ENCODE measurements around the gene OBP2A.

The OBP2A gene

GRCh38 chr9:135581636-135582426 is 35.9 kb downstream of the OBP2A start:
- CTCF ChIA-PET, result no interaction called here
- DNase-seq (ENCODE audit: extremely low spot score), result no peak
- TF ChIP-seq NFRKB (IDR thresholded peaks at IDR 0.05) (no peak), FOXA1 (IDR thresholded peaks at IDR 0.05) (no peak)
- POLR2A ChIA-PET, result no interaction called here

- no peak for TF ChIP-seq FOXK2 (IDR thresholded peaks at IDR 0.05)
- TF ChIP-seq LEF1 (IDR thresholded peaks at IDR 0.05; ENCODE audit: borderline replicate concordance), result no peak
- no peak for TF ChIP-seq NFRKB (IDR thresholded peaks at IDR 0.05)
- TF ChIP-seq SP1 (IDR thresholded peaks at IDR 0.05), result no peak
- TF ChIP-seq ELF4 (IDR thresholded peaks at IDR 0.05), result no peak
- no peak for TF ChIP-seq L3MBTL2 (conservative IDR thresholded peaks at IDR 0.05)
- no peak for TF ChIP-seq CTBP1 (IDR thresholded peaks at IDR 0.05; ENCODE audit: borderline replicate concordance)
- no peak for TF ChIP-seq ZNF384 (IDR thresholded peaks at IDR 0.05)
- TF ChIP-seq HDGF (IDR thresholded peaks at IDR 0.05; ENCODE audit: borderline replicate concordance), result no peak
- ChIA-PET CTCF (no interaction called here), POLR2A (no interaction called here)
- no peak for DNase-seq (ENCODE audit: extremely low spot score)
These were observed 36.6 kb downstream of the OBP2A start for GRCh38 chr9:135582541-135582940.

GRCh38 chr9:135582966-135583687 is 37.2 kb downstream of the OBP2A start:
- TF ChIP-seq FOXK2 (IDR thresholded peaks at IDR 0.05) (no peak), ZNF384 (IDR thresholded peaks at IDR 0.05) (no peak), BHLHE40 (IDR thresholded peaks at IDR 0.05; ENCODE audit: borderline replicate concordance) (no peak), L3MBTL2 (conservative IDR thresholded peaks at IDR 0.05) (no peak), CTBP1 (IDR thresholded peaks at IDR 0.05; ENCODE audit: borderline replicate concordance) (no peak), ELF4 (IDR thresholded peaks at IDR 0.05) (no peak), NFRKB (IDR thresholded peaks at IDR 0.05) (no peak), SUZ12 (IDR thresholded peaks at IDR 0.05) (no peak), LEF1 (IDR thresholded peaks at IDR 0.05; ENCODE audit: borderline replicate concordance) (no peak), TARDBP (IDR thresholded peaks at IDR 0.05) (no peak), FOXM1 (IDR thresholded peaks at IDR 0.05; ENCODE audit: borderline replicate concordance) (no peak), HDGF (IDR thresholded peaks at IDR 0.05; ENCODE audit: borderline replicate concordance) (no peak)
- ChIA-PET POLR2A (no interaction called here), CTCF (no interaction called here)
- DNase-seq (ENCODE audit: extremely low spot score), result no peak

GRCh38 chr9:135583688-135584011 is 37.7 kb downstream of the OBP2A start:
- no peak for TF ChIP-seq LEF1 (IDR thresholded peaks at IDR 0.05; ENCODE audit: borderline replicate concordance)
- no peak for TF ChIP-seq PKNOX1 (IDR thresholded peaks at IDR 0.05)
- TF ChIP-seq BHLHE40 (IDR thresholded peaks at IDR 0.05; ENCODE audit: borderline replicate concordance), result no peak
- TF ChIP-seq FOXA1 (IDR thresholded peaks at IDR 0.05), result no peak
- TF ChIP-seq FOXK2 (IDR thresholded peaks at IDR 0.05), result no peak
- no peak for TF ChIP-seq TARDBP (IDR thresholded peaks at IDR 0.05)
- no peak for TF ChIP-seq NFRKB (IDR thresholded peaks at IDR 0.05)
- TF ChIP-seq SP1 (IDR thresholded peaks at IDR 0.05), result no peak
- no peak for TF ChIP-seq CTBP1 (IDR thresholded peaks at IDR 0.05; ENCODE audit: borderline replicate concordance)
- DNase-seq (ENCODE audit: extremely low spot score), result no peak
- ChIA-PET CTCF (no interaction called here), POLR2A (no interaction called here)

GRCh38 chr9:135584371-135584770 is 38.4 kb downstream of the OBP2A start:
- ChIA-PET POLR2A (no interaction called here), CTCF (no interaction called here)
- TF ChIP-seq ARNT (IDR thresholded peaks at IDR 0.05), result no peak
- no peak for TF ChIP-seq ELF4 (IDR thresholded peaks at IDR 0.05)
- no peak for TF ChIP-seq FOXK2 (IDR thresholded peaks at IDR 0.05)
- no peak for TF ChIP-seq FOXM1 (IDR thresholded peaks at IDR 0.05; ENCODE audit: borderline replicate concordance)
- TF ChIP-seq HDGF (IDR thresholded peaks at IDR 0.05; ENCODE audit: borderline replicate concordance), result no peak
- no peak for TF ChIP-seq L3MBTL2 (conservative IDR thresholded peaks at IDR 0.05)
- TF ChIP-seq FOXA1 (IDR thresholded peaks at IDR 0.05), result no peak
- DNase-seq (ENCODE audit: extremely low spot score), result no peak

- TF ChIP-seq NFRKB (IDR thresholded peaks at IDR 0.05) (no peak), TARDBP (IDR thresholded peaks at IDR 0.05) (no peak), FOXM1 (IDR thresholded peaks at IDR 0.05; ENCODE audit: borderline replicate concordance) (no peak), CTBP1 (IDR thresholded peaks at IDR 0.05; ENCODE audit: borderline replicate concordance) (no peak), LEF1 (IDR thresholded peaks at IDR 0.05; ENCODE audit: borderline replicate concordance) (no peak), SP1 (IDR thresholded peaks at IDR 0.05) (no peak), ELF4 (IDR thresholded peaks at IDR 0.05) (no peak), PKNOX1 (IDR thresholded peaks at IDR 0.05) (no peak), FOXK2 (IDR thresholded peaks at IDR 0.05) (no peak), FOXA1 (IDR thresholded peaks at IDR 0.05) (no peak), ARNT (IDR thresholded peaks at IDR 0.05) (no peak), HDGF (IDR thresholded peaks at IDR 0.05; ENCODE audit: borderline replicate concordance) (no peak), ZNF384 (IDR thresholded peaks at IDR 0.05) (no peak), SUZ12 (IDR thresholded peaks at IDR 0.05) (no peak), L3MBTL2 (conservative IDR thresholded peaks at IDR 0.05) (no peak), BHLHE40 (IDR thresholded peaks at IDR 0.05; ENCODE audit: borderline replicate concordance) (no peak)
- no peak for DNase-seq (ENCODE audit: extremely low spot score)
- ChIA-PET POLR2A (no interaction called here), CTCF (no interaction called here)
These were observed 39.0 kb downstream of the OBP2A start for GRCh38 chr9:135584934-135585333.

Data from HEK293T (cell line).